Chondrocyte (in vitro differentiated cells): Measurements from ENCODE around the gene RFX4. TPM values are rescaled to one million over a fixed set of nuclear protein-coding genes. Genes with fewer than 3 reads are reported as not detected.

ENCODE experiments used
- DNase-seq: peaks from one replicate; pipeline ENCODE4 v3.0.0; 2021; ENCODE audit warnings: mixed read lengths, low spot score
- H3K27ac Mint-ChIP-seq: one replicate; pipeline ENCODE4 v1.8.0; 2021; ENCODE audit warnings: mild to moderate bottlenecking, moderate library complexity, mixed read lengths; ENCODE audit not compliant: unreplicated experiment
- H3K27me3 Mint-ChIP-seq: 2 replicates; pipeline ENCODE4 v1.8.0; 2021; ENCODE audit warnings: low read depth, mixed read lengths
- H3K36me3 Mint-ChIP-seq: 2 replicates; pipeline ENCODE4 v1.8.0; 2021; ENCODE audit warnings: low read depth, mixed read lengths
- H3K4me1 Mint-ChIP-seq: 2 replicates; pipeline ENCODE4 v1.8.0; 2021; ENCODE audit warnings: low read depth, mild to moderate bottlenecking, mixed read lengths
- H3K4me3 Mint-ChIP-seq: one replicate; pipeline ENCODE4 v1.8.0; 2021; ENCODE audit warnings: mild to moderate bottlenecking, moderate library complexity, mixed read lengths; ENCODE audit not compliant: unreplicated experiment
- H3K9me3 Mint-ChIP-seq: 2 replicates; pipeline ENCODE4 v1.8.0; 2021; ENCODE audit warnings: low read depth, mixed read lengths
- CTCF ChIP-seq: fragments of 200-600 bp; sonication (generic); IDR thresholded peaks from 2 replicates; pipeline ENCODE4 v1.5.0; 2021; ENCODE audit warnings: antibody characterized with exemption, mild to moderate bottlenecking, moderate library complexity
- total RNA-seq: library from RNA; stranded (reverse); gene quantifications from 3 replicates; pipeline ENCODE4 v1.2.1, GENCODE V29; 2021

RFX4 gene
- total RNA-seq, 1 donor from 2014 or later, result not detected

GRCh38 chr12:106760184-106760531, 177.4 kb downstream of the RFX4 start:
- no peaks in the 10 kb centered on the region for H3K9me3 Mint-ChIP-seq
- H3K4me3 Mint-ChIP-seq, result no peak overlapping the region
- no peaks in the 10 kb centered on the region for H3K27me3 Mint-ChIP-seq
- DNase-seq, result no peak
- no peak for TF ChIP-seq CTCF
- no peaks in the 10 kb centered on the region for H3K36me3 Mint-ChIP-seq
- peak overlapping the region; percentile 79 for H3K27ac Mint-ChIP-seq
- H3K4me1 Mint-ChIP-seq, result peaks cover 39% of the 10 kb centered on the region

GRCh38 chr12:106764220-106764619, 181.4 kb downstream of the RFX4 start:
- H3K27ac Mint-ChIP-seq, result no peak overlapping the region
- no peaks in the 10 kb centered on the region for H3K27me3 Mint-ChIP-seq
- H3K4me3 Mint-ChIP-seq, result no peak overlapping the region
- TF ChIP-seq CTCF, result no peak
- no peaks in the 10 kb centered on the region for H3K9me3 Mint-ChIP-seq
- DNase-seq, result no peak
- H3K4me1 Mint-ChIP-seq, result peaks cover 57% of the 10 kb centered on the region
- H3K36me3 Mint-ChIP-seq, result no peaks in the 10 kb centered on the region

GRCh38 chr12:106764738-106765137, 181.9 kb downstream of the RFX4 start:
- peak; percentile 26 for TF ChIP-seq CTCF
- Mint-ChIP-seq H3K36me3 (no peaks in the 10 kb centered on the region), H3K27me3 (no peaks in the 10 kb centered on the region), H3K9me3 (no peaks in the 10 kb centered on the region), H3K27ac (no peak overlapping the region), H3K4me3 (no peak overlapping the region), H3K4me1 (peaks cover 58% of the 10 kb centered on the region)
- DNase-seq, result no peak

- Mint-ChIP-seq H3K27ac (peak overlapping the region; percentile 82), H3K27me3 (no peaks in the 10 kb centered on the region), H3K4me3 (no peak overlapping the region), H3K4me1 (peaks cover 46% of the 10 kb centered on the region), H3K9me3 (no peaks in the 10 kb centered on the region), H3K36me3 (no peaks in the 10 kb centered on the region)
- DNase-seq, result no peak
- TF ChIP-seq CTCF, result no peak
These were observed 183.6 kb downstream of the RFX4 start for GRCh38 chr12:106766393-106766826.

- Mint-ChIP-seq H3K9me3 (no peaks in the 10 kb centered on the region), H3K4me3 (no peak overlapping the region), H3K27ac (peak overlapping the region; percentile 82), H3K4me1 (peaks cover 50% of the 10 kb centered on the region), H3K27me3 (no peaks in the 10 kb centered on the region), H3K36me3 (no peaks in the 10 kb centered on the region)
- DNase-seq, result no peak
- no peak for TF ChIP-seq CTCF
These were observed 184.4 kb downstream of the RFX4 start for GRCh38 chr12:106767206-106767605.
